DMS79 (cell line): ENCODE data around the gene DPP9.
A peak's percentile ranks its signal among the peaks of the same experiment; 100 is the strongest.
"Not testable (repeated sequence)": the region's sequence is repeated elsewhere in the genome, so short reads cannot be mapped to it uniquely, and the experiment has no call there.

Experiments used
- DNase-seq: peaks from one replicate; lab custom pipeline; 2025; lab: John Stamatoyannopoulos, UW

The DPP9 gene

DNA sequence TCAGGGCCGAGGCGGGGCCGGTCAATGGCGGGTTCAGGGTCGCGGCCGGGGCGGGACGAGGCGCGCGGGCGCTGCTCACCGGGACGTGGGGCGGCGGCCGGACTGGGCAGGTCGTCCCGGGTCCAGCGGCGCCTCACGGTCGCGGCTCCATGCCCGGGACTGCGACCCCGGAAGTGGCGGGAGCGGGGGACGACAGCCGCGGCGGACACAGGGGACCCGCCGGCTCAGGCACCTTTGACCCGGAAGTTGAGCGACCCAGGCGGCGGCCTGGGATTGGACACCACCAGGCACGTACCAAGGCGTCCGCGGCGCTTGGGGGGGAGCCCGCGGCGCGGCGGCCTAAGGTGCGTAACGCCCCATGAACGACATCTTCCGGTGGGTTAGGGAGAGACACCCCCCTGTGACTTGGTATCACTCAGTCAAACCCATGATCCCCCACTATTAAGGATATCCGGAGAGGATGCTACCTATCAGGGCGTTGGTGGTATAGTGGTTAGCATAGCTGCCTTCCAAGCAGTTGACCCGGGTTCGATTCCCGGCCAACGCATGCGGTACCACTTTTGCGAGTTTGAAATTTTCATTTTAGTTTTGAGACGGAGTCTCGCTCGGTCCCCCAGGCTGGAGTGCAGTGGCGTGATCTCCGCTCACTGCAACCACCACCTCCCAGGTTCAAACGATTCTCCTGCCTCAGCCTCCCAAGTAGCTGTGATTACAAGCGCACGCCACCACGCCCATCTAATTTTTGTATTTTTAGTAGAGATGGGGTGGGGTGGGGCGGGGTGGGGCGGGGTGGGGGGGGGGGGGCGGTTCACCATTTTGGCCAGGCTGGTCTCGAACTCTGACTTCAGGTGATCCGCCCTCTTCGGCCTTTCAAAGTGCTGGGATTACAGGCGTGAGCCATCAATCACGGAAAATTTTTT lies at the start of gene DPP9:
Gene DPP9 (minus strand): TSS at position 248 of the 920 bp plus-strand sequence. CDS start 3,936 bp downstream, outside the sequence.
- DNase-seq, result peak; percentile 97

DNA sequence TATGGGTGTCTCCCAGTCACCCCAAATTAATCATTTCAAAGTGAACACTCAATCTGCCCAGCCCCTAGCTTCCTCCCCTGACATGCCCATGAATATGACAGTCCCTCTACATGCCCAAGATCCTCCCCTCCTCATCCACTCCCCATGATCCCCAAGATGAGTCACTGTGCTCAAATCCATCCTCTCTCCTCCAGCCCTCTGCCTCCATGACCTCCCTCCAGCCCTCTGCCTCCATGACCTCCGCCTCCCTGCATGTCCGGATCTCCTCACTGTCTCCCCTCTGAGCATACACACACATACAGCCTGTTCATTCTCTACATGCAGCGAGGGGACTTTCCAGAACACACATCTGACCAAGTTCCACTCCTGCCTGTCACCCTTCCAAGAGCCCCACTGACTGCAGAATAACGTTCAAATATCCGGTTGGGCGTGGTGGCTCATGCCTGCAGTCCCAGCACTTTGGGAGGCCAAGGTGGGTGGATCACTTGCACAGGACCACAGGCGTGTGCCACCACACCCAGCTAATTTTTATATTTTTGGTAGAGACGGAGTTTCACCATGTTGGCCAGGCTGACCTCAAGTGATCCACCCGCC lies 49.5 kb upstream of the DPP9 start:
- DNase-seq, result no peak

DNA sequence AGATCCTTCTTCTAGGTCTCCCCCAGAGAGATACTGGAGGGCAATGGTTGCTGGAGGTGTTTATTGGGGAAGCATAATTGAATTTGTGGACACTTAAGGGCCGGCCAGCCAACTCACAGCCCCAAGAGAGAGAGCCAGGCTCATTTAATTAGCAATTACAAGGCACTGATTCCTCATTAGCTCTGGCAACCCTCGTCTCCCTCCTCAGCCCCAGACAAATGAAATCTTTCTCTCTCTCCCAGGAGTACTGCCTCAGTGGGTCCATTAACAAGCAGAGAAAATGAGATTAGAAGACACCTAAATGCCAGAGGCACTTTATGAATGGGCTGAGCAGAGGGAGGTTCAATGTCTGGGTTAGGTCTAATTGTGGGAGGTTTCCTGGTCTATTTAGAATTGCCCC lies 48.9 kb upstream of the DPP9 start:
- no peak for DNase-seq

DNA sequence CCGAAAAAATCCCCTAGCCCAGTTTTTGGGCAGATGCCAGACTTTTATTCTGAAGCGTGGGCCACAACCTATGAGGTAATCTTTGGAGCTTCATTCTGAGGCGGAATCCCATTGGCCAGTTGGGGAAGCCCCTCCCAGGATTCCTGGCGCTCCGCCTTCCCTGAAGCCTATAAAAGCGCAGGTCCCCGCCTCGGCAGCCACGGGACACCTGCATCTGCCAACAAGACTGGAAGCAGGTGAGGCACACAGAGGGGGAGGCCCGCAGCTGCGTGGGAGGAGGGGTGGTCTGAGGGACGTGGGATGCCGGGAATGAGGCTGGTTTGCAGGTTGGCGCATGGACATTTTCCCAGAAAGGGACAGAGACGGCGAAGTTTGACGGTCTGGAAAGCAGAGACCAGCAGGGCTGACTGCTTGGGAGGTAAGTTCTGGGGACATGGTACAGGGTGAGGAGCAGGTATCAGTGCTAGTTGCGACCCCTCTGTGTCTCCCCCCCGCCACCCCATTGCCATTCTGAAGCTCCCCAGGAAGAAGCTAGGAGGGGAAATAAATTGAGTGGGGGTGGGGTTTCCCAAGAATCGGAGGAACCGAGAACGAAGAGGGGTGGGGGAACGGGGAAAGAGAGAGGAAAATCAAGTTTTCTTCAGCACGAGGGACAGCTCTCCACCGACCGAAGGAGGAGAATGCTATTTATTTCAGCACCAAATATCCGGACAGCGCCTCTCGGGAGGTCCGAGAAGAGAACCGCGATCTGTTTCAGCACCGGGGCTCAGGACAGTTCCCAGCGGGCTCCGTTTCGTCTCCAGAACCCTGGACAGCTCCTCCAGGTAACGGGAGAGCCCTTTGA lies 45.5 kb upstream of the DPP9 start:
- DNase-seq, result peak; percentile 93

DNA sequence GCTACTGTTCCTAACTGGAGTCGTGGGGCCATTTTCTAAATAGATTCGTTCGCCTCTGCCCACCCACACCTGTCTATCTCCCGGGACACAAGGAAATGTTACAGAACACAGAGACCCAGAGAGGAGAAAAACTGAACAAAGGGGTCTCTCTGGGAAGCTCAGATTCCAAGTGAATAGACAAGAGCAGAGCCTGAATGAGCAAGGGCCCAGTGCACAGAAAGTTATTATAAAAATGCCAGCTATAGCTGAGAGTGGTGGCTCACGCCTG lies 40.7 kb upstream of the DPP9 start:
- no peak for DNase-seq

DNA sequence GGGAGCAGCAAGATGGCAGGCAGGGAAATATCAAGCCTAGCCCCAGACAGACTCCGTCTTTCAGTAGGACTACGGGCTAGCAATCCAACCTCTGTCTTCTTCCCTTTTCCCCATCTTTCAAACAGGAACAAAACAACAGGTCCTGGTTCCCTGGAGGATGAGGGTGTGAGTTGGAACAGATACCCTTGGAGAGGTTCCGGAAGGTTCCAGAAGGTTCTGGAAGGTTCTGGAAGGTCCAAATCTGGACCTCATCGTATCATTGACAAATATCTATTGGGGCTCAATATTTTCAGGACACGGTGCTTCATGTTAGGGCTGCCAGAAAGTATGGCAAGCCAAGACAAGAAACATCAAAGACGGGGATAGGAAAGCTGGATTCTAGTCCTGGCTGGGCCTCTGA lies 39.4 kb upstream of the DPP9 start:
- DNase-seq, result no peak

DNA sequence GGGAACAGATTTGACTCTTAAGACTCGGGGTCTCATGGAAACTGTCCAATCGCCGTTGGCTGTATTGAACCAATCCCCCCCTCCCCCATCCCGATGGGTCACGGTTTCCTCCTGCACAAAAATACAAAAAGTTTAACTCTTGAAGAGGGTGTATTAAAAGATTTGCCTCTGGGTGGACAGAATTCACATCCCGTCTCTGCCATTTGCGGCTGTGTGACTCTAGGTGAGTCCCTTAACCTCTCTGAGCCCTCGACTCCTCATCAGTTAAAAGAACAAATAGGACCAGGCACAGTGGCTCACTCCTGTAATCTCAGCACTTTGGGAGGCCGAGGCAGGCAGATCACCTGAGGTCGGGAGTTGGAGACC lies 36.6 kb upstream of the DPP9 start:
- no peak for DNase-seq

DNA sequence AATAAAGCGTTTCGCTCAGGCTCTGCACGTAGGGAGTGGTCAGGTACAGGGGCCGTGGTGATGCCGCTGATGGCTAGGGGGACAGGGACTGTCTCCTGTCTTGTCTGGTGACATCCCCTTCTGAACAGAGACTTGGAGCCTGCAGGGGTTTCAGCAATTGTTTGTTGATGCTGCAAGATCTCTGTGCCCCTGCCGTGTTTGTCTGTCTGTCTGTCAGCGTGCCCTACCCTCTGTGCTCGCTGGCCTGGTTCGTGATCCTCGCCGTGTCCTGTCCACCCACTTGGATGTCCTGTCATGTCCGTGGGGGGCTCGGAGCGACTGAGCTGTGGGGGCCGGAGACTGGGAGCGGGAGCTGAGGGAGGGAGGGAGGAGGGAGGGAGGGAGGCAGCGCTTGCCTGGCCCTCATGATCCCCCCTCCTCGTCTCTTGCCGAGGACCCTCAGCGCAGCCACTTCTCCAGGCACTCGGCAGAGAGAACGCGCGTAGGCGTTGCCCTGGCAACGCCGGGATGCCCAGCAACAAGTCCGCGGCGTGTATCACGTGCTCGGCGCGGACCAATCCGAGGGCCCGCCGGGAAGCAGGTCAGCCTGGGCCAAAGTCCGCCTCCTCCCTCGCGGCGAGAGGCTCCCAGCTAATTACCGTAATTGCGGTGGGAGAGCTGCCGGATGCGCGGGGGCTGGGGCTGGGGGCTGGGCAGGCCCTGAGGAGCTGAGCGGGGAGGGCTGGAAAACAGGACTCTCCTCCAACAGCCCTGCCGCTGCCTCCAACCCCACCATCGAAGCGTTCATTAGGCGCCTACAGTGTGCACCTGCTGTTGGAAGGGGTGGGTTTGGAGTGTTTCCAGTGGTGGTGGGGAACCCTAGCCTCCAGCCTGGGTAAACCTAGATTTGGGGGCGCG lies 36.0 kb upstream of the DPP9 start:
- DNase-seq, result peak; percentile 92

DNA sequence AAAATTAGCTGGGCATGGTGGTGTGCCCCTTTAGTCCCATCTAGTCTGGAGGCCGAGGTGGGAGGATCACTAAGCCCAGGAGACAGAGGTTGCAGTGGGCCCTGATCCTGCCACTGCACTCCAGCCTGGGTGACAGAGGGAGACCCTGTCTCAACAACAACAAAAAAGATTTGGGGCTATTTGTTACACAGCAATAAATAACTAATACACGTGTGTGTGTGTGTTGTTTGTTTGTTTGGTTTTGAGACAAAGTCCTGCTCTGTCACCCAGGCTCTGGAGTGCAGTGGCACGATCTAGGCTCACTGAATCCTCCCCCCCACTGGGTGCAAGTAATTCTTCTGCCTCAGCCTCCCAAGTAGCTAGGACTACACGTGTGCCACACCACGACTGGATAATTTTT lies 35.0 kb upstream of the DPP9 start:
- DNase-seq, result no peak

DNA sequence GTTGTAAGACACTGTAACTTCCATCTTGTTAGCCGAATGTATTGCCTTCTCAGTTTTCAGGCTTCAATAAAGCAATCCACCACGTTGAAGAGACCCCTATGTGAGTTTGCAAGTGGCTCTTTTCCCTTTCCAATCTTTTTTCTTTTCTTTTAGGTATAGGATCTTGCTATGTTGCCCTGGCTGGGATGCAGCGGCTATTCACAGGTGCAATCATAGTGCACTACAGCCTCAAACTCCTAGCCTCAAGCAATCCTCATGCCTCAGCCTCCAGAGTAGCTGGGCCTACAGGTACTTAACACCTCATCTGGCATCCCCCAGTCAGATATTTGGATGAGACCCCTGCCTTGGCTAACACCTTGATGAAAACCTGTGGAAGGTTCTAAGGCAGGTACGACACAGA lies 34.4 kb upstream of the DPP9 start:
- DNase-seq, result no peak

DNA sequence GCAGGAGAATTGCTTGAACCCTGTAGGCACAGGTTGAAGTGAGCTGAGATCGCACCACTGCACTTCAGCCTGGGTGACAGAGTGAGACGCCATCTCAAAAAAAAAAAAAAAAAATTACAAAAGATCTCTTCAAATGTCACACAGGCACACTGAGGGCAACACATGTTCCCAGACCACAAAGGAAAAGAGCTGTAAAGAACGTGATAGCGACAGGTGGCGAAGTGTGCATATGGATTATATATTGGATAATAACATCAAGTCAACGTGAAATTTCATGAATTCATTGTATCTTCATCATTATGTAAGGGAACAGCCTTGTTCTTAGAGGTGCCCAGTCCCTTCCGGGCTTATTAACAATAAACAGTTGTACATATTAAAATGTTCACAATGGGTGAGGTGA lies 31.8 kb upstream of the DPP9 start:
- no peak for DNase-seq

DNA sequence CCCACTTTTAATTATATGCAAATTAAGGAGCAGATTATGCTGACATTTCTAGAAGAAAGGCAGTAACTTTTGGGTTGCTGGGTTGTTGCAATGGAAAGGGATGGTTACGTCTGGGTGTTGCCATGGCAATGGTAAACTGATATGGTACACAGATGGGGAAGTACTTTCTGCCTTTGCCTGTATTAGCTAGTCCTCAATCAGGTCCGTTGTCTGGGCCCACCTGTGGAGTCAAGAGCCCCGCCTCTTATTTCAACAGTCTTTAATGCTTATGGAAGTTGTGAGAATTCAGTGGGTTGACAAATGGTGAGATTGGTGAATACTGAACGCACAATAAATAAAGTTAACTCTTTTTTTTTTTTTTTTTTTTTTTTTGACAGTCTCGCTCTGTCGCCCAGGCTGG lies 30.6 kb upstream of the DPP9 start:
- DNase-seq, result no peak

DNA sequence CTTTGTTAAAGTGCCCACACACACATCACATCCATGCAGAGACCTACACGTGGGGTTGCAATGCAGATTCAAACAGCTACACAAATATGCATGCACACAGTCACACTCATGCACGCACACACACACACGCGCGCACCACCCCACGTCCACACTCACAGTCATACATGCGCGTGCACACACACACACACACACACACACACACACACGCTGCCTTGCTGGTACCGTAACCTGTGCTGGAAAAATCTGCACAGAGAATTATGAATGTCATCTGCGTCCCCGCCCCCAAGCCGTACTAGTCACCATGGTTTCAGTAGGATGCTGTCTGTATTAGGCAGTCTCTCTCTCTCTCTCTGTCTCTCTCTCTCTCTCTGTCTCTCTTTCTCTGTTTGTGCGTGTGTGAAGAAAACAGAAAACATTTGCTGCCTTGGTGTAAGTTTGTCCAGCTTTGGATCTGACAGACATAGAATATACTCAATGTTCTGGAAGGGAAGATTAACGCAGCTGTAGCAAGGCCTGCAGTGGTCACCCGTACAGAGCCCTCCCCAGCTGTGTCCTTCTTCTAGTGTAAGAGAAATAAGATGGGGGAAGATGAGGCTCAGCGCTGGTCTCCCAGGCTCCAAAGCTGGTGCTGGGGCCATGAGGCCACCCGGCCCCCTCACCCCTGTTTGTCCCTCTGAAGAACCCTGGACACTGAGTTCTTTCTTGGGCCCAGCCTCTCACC lies 26.4 kb upstream of the DPP9 start:
- DNase-seq, result no peak

DNA sequence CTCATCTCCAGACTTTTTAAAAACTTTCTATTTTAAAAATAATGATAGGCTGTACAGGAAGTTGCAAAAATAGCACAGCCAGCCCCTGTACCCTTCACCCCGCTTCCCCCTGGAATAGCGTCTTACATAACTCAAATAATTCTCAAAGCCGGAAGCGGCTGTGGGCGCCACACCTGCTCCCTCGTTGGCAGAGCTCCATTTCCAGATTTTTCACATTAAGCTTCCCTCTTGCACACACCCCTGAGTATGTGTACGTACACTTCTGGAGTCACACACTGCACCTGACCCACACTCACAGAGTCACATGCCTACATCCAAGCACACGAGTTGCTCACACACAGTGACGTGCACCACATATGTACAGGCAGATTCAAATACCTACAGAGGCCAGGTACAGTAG lies 24.9 kb upstream of the DPP9 start:
- DNase-seq, result no peak

DNA sequence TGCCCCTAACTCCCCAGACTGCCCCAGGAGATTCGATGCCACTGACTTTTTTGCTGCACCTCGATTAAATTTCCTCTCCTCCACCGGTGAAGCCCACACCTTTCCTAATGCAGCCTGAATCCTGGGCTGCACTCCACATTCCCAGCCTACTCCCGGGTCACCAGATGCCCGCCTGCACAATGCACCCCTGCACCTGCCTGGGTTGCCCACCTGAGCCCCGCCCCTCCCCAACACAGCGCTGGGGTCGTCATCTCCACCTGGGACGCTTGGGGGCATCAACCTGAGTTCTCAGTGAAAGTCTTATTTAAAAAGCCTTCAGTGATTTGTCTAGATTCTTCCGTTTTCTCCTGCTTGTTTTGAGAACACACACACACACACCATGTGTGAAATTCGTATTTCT lies 24.5 kb upstream of the DPP9 start:
- DNase-seq, result no peak

DNA sequence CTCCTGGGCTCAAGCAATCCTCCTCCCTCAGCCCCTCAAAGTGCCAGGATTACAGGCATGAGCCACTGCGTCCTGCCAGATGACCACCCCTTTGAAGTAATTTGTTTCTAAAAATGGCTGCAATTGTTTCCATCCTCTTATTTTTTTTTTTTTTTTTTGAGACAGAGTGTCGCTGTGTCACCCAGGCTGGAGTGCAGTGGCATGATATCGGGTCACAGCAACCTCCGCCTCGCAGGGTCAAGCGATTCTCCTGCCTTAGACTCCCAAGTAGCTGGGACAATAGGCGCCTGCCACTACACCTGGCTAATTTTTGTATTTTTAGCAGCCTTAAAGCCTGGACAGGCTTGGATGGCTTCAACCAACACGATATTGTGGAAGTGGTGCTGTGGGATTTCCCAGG lies 22.3 kb upstream of the DPP9 start:
- DNase-seq, result no peak

DNA sequence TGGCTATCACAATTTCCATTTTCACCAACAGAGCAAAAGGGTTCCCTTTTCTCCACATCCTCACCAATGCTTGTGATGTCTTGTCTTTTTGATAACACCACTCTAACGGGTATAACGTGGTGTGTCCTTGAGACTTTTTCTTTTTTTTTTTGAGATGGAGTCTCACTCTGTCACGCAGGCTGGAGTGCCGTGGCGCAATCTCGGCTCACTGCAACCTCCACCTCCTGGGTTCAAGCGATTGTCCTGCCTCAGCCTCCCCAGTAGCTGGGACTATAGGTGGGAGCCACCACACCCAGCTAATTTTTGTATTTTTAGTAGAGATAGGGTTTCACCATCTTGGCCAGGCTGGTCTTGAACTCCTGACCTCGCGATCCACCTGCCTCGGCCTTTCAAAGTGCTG lies 21.5 kb upstream of the DPP9 start:
- not testable (repeated sequence) for DNase-seq

DNA sequence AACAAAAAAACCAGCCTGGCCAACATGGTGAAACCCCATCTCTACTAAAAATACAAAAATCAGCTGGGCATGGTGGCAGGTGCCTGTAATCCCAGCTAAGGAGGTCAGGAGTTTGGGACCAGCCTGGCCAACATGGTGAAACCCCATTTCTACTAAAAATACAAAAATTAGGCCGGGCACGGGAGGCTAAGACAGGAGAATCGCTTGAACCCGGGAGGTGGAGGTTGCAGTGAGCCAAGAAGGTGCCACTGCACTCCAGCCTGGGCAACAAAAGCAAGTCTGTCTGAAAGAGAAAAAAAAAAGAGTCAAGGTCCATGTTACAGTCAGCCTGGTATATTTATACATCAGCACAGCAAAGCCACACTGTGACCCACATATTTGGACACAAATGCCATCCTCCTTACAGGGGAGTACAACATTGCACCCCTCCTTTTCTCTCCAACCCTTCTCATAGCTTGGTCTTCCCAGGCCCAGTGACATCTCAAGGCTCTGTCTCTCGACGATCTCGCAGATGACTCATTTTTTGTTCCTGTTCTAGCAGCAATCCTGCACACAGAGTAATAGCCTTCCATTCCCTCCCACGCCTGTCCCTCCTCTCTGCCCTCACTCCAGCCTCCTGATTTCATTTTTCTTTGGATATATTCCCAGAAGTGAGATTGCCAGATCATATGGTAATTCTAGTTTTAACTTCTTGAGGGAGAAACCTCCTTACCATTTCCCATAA lies 21.0 kb upstream of the DPP9 start:
- no peak for DNase-seq

DNA sequence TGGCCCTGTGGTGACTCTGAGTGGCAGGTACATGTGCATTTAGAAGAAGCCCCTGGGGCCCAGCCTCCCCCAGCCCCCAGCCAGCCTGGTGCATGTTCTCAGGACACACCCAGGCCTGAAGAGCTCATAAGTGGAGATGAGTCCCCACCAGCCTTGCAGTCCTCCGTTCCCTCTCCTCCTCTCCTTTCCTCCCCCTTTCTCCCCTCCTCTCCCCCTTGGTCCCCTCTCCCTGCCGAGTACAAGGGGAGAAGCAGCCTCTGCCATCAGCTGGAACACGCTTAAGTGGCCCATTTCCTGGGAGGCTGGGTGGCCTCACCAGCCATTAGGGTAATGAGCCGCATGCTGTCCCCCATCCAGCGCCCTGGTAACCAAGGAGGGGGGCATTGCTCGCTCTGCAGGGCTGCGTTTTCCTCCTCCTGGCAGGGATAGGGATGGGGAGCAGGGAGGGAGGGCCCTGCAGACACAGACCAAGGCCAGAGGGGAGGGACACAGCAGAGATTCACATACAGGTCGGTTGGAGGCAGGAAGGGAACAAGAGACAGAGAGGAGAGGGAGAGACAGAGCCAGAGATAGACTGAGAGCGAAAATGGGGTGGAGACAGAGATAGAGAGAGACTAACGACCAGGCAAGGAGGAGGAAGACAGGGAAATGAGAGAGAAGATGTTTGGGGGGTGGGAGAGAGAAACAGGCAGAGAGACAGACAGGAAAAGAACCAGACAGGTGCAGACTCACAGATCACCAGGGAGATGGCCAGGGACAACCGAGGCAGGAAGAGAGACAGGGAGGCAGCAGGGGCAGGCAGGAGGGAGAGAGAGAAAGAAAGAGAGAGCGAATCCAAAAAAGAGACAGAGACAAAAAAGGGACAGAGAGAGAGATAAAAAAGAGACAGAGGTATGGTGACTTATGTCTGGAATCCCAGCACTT lies 19.3 kb upstream of the DPP9 start:
- DNase-seq, result peak; percentile 72

DNA sequence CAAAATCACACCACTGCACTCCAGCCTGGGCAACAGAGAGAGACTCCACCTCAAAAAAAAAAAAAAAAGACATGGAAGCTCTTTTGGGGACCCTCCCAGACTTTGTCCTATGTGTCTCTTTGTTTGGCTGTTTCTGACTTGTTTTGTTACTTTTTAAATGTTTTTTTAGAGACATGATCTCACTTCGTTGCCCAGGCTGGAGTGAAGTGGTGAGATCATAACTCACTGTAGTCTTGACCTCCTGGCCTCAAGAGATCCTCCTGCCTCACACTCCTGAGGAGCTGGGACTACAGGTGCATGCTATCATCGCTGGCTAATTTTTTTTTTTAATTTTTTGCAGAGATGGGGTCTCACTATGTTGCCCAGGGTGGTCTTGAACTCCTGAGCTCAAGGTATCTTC lies 16.4 kb upstream of the DPP9 start:
- no peak for DNase-seq
